ENCODE measurements around the gene DIAPH2.

- TF ChIP-seq EZH2phosphoT487 (IDR thresholded peaks at IDR 0.05; ENCODE audit: borderline replicate concordance) = no peak
- TF ChIP-seq, protein P1, sequence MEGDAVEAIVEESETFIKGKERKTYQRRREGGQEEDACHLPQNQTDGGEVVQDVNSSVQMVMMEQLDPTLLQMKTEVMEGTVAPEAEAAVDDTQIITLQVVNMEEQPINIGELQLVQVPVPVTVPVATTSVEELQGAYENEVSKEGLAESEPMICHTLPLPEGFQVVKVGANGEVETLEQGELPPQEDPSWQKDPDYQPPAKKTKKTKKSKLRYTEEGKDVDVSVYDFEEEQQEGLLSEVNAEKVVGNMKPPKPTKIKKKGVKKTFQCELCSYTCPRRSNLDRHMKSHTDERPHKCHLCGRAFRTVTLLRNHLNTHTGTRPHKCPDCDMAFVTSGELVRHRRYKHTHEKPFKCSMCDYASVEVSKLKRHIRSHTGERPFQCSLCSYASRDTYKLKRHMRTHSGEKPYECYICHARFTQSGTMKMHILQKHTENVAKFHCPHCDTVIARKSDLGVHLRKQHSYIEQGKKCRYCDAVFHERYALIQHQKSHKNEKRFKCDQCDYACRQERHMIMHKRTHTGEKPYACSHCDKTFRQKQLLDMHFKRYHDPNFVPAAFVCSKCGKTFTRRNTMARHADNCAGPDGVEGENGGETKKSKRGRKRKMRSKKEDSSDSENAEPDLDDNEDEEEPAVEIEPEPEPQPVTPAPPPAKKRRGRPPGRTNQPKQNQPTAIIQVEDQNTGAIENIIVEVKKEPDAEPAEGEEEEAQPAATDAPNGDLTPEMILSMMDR (conservative IDR thresholded peaks at IDR 0.05; ENCODE audit: low read length) = no peak
Observed at GRCh38 chrX:97629597-97629985, 944.9 kb downstream of the DIAPH2 start.
